ENCODE data around the gene CTTNBP2NL. TPM values are rescaled to one million over a fixed set of nuclear protein-coding genes. Genes with fewer than 3 reads are reported as not detected.

Gene CTTNBP2NL
- total and polyA plus RNA-seq, 2 of the 4 experiments (the other 2 are of a cell fraction) = 12.4 to 22.0 TPM

- Histone ChIP-seq H3K23ac (ENCODE audit: low read depth, low read length) (no peak overlapping the region), H2AK9ac (replicated peaks; ENCODE audit: low read depth, low read length, poor library complexity) (no peak overlapping the region), H3K56ac (ENCODE audit: extremely low read depth, insufficient read depth, low read length) (no peak overlapping the region), H3K79me1 (ENCODE audit: low read depth in 1 of 2, low read length in 2 of 2) (peaks cover 8 to 35% of the 10 kb centered on the region in 2 experiments), H3K9me3 (ENCODE audit: control insufficient read depth, insufficient read depth, low read length) (no peaks in the 10 kb centered on the region), H2BK120ac (ENCODE audit: low read depth, low read length) (no peak overlapping the region), H4K5ac (ENCODE audit: low read depth, low read length) (no peak overlapping the region), H3K9me1 (ENCODE audit: insufficient read depth, low read length) (peaks cover 9% of the 10 kb centered on the region), H2BK15ac (ENCODE audit: low read depth, low read length) (no peak overlapping the region), H3K14ac (replicated peaks; ENCODE audit: low read depth, low read length) (no peak overlapping the region), H4K20me1 (ENCODE audit: insufficient read depth, low read length) (peaks cover 20% of the 10 kb centered on the region), H3K36me3 (ENCODE audit: control insufficient read depth, insufficient read depth, low read length) (peaks cover 16% of the 10 kb centered on the region), H2AK5ac (ENCODE audit: low read depth, low read length) (no peak overlapping the region), H3K4me1 (ENCODE audit: control insufficient read depth, insufficient read depth, low read length) (peaks cover 6% of the 10 kb centered on the region; the same call in 1 of the 2 replicates), H3K4me2 (ENCODE audit: low read depth, low read length) (no peak overlapping the region), H3K9ac (ENCODE audit: low read depth, low read length) (no peak overlapping the region), H3K4me3 (ENCODE audit: insufficient read depth, low read depth, low read length) (no peak overlapping the region), H3K27me3 (ENCODE audit: control insufficient read depth, insufficient read depth, low read length) (no peaks in the 10 kb centered on the region), H4K91ac (ENCODE audit: insufficient read depth, low read depth, low read length) (no peak overlapping the region), H2BK5ac (ENCODE audit: low read depth, low read length, poor library complexity, severe bottlenecking) (no peak overlapping the region), H2BK20ac (ENCODE audit: low read depth, low read length) (no peak overlapping the region), H3K4ac (ENCODE audit: low read depth, low read length) (no peak overlapping the region), H4K8ac (ENCODE audit: low read depth in 2 of 2, low read length in 2 of 2) (no peak overlapping the region), H3K27ac (ENCODE audit: insufficient read depth, low read length) (no peak overlapping the region), H3K18ac (ENCODE audit: low read depth, low read length) (no peak overlapping the region), H2AFZ (replicated peaks; ENCODE audit: low read length, poor library complexity) (no peak overlapping the region)
- no peak for DNase-seq
- 69% methylated on average over 2 of the region's 2 CpGs; no CpG with 5 or more reads in 1 of the 2 experiments for WGBS, 2 experiments (ENCODE audit: extremely low coverage in 2 of 2, insufficient read length in 1 of 2)
- dilution Hi-C loops (cut with HindIII; ENCODE audit: low sequenced_read_pairs, unreplicated experiment) = no loop called here
- in situ Hi-C loops (cut with MboI; ENCODE audit: low sequenced_read_pairs) = no loop called here
- no TSS peak for BruUV-seq (replicated peaks)
- POLR2A ChIA-PET (ENCODE audit: unreplicated experiment) = no interaction called here
- no peak for ATAC-seq (ENCODE audit: low read depth)
- no peak for TF ChIP-seq CEBPB (IDR thresholded peaks at IDR 0.05; ENCODE audit: low read depth, low read length)
- TF ChIP-seq SMC3 (IDR thresholded peaks at IDR 0.05; ENCODE audit: low read depth, low read length) = no peak
- no peak for TF ChIP-seq MAFK (IDR thresholded peaks at IDR 0.05; ENCODE audit: low read depth, low read length)
- no peak for TF ChIP-seq CHD1 (IDR thresholded peaks at IDR 0.05; ENCODE audit: low read depth, low read length)
- TF ChIP-seq, protein P1, sequence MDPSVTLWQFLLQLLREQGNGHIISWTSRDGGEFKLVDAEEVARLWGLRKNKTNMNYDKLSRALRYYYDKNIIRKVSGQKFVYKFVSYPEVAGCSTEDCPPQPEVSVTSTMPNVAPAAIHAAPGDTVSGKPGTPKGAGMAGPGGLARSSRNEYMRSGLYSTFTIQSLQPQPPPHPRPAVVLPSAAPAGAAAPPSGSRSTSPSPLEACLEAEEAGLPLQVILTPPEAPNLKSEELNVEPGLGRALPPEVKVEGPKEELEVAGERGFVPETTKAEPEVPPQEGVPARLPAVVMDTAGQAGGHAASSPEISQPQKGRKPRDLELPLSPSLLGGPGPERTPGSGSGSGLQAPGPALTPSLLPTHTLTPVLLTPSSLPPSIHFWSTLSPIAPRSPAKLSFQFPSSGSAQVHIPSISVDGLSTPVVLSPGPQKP (IDR thresholded peaks at IDR 0.05; ENCODE audit: borderline replicate concordance, low read depth, low read length) = no peak
- TF ChIP-seq NFE2L2 (IDR thresholded peaks at IDR 0.05; ENCODE audit: low read depth, low read length) = no peak
- no peak for TF ChIP-seq MXI1 (IDR thresholded peaks at IDR 0.05; ENCODE audit: borderline replicate concordance, low read depth, low read length)
- TF ChIP-seq RFX5 (IDR thresholded peaks at IDR 0.05; ENCODE audit: low read depth, low read length) = no peak
- intact Hi-C loops (cut with micrococcal nuclease) = no loop called here
- CTCF ChIA-PET = interaction anchor here (0.7 to 1.6 kb wide), 3 partner anchors 10 to 102 kb away, joined by 3 to 7 read pairs (median 4); no protein-coding TSS in a partner anchor
These were observed 14.7 kb downstream of the CTTNBP2NL start for GRCh38 chr1:112410673-112411072.
